GM12873 (cell line): ENCODE data around the gene DPYD.

Source experiments
- CTCF ChIP-seq: IDR thresholded peaks from 2 replicates; pipeline ENCODE4 v1.5.1; 2012; ENCODE audit warnings: low read depth, mild to moderate bottlenecking, moderate library complexity, low read length, control low read depth; ENCODE audit not compliant: insufficient read depth; ENCODE audit errors: missing control alignments

The DPYD gene

DNA sequence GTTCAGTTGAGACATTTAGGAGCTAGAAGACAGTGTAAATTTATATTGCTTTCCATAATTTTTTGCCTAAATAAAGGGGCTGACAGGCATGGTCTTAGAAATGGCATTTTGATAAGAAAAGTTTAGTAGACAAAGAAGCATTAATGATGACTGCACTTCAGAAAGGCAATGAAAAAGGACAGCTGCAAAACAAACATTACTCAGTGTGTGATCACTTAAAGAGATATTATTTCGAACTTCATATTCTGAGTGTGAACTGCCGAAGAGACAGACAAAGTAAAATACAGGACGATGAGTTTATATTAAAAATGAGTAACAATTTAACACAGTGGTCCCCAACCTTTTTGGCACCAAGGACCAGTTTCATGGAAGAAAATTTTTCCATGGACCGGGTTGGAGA, 243.1 kb downstream of the DPYD start:
- no peak for TF ChIP-seq CTCF

DNA sequence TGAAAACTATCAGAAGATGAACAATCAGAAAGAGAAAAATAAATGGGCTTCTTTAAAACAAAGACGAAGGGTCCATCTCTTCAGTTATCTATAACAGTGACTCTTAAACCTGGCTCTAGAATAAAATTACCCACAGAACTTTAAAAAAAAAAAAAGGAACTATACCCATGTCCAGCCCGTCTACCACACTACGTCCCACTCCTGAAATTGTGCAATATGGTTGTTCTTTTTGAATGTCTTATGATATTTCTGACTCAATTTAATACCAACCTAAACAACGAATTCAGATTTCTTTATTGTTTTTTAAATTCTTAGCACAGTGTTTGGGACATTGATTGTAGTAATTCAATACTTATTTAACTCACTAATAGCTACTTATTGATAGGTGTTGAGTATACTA, 246.3 kb downstream of the DPYD start:
- TF ChIP-seq CTCF = no peak

GRCh38 chr1:97668945-97669344, 251.9 kb downstream of the DPYD start:
- TF ChIP-seq CTCF = peak; percentile 19

- TF ChIP-seq CTCF = no peak
Measured at GRCh38 chr1:97660431-97661105, 260.3 kb downstream of the DPYD start.

GRCh38 chr1:97654876-97655585, 265.8 kb downstream of the DPYD start:
- no peak for TF ChIP-seq CTCF

DNA sequence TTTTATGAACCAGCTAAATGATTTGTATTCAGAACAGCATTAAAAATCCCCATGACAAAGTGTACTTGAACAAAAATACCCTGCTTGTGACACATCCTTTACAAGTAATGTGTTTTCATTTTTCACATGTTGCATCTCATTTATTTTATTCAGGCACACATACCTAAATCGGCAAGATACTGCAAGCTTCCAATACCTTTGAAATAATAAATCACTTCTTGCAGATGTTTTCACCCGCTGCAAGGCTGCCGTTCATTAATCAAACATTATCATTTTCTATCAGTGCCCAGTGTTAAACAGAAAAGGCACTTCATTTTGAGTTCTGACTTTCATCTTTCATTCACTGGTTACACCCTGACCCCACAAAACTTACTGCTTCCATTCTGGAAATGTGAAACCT, 269.6 kb downstream of the DPYD start:
- TF ChIP-seq CTCF = no peak

DNA sequence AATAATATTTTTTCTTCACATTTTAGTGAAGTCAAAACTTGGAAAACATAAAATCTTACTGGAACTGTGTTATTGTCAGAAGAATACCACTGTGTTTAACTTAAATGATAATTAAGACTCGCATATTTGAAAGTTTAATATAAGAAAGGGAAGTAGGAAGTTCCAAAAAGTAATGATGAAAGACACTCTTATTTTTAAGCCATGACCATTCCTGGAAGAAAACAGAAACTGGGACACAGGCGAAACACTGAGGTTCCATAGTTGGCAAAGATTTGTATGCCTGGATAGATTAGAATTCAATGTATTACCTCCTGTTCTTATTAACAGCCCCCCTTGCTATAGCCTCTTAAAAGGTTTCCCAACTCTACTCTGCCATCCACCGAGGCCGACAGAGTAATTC, 271.2 kb downstream of the DPYD start:
- TF ChIP-seq CTCF = no peak
